OCI-LY1 (cell line): ENCODE data around the gene SCTR.

ENCODE experiments used
- H2AFZ ChIP-seq: fragments of 200-600 bp; sonication (generic), shearing (Covaris generic); 2 replicates; pipeline ENCODE4 v1.6.0; 2014; ENCODE audit warnings: antibody characterized with exemption, mild to moderate bottlenecking, low read length
- H3F3A ChIP-seq: fragments of 200-600 bp; sonication (generic), shearing (Covaris generic); 2 replicates; pipeline ENCODE4 v1.6.0; 2014; ENCODE audit warnings: mild to moderate bottlenecking, antibody characterized with exemption, low read length, moderate library complexity; ENCODE audit not compliant: insufficient read depth
- H3K27ac ChIP-seq: fragments of 200-600 bp; sonication (generic); 2 replicates; pipeline ENCODE4 v1.5.1; 2014; ENCODE audit warnings: low read length, mixed run types, mild to moderate bottlenecking, low read depth; ENCODE audit not compliant: poor library complexity, severe bottlenecking
- H3K27me3 ChIP-seq: fragments of 200-600 bp; sonication (generic); 2 replicates; pipeline ENCODE4 v1.6.0; 2014; ENCODE audit warnings: antibody characterized with exemption, mild to moderate bottlenecking, low read length, moderate library complexity; ENCODE audit not compliant: insufficient read depth
- H3K36me3 ChIP-seq: fragments of 200-600 bp; sonication (generic); 2 replicates; pipeline ENCODE4 v1.6.1; 2014; ENCODE audit warnings: mild to moderate bottlenecking, antibody characterized with exemption, low read length, moderate library complexity, mixed read lengths; ENCODE audit not compliant: insufficient read depth
- H3K4me1 ChIP-seq: fragments of 200-600 bp; sonication (generic); 2 replicates; pipeline ENCODE4 v1.5.1; 2014; ENCODE audit warnings: mild to moderate bottlenecking, low read length, moderate library complexity; ENCODE audit not compliant: insufficient read depth, severe bottlenecking
- H3K4me2 ChIP-seq: fragments of 200-600 bp; sonication (generic), shearing (Covaris generic); 2 replicates; pipeline ENCODE4 v1.6.1; 2014; ENCODE audit warnings: low read length
- H3K4me3 ChIP-seq: fragments of 200-600 bp; sonication (generic); 2 replicates; pipeline ENCODE4 v1.5.1; 2014; ENCODE audit warnings: low read length, low read depth, mild to moderate bottlenecking, mixed read lengths; ENCODE audit not compliant: poor library complexity, severe bottlenecking
- H3K79me2 ChIP-seq: fragments of 200-600 bp; shearing (Covaris generic); 2 replicates; pipeline ENCODE4 v1.6.1; 2016; ENCODE audit warnings: mixed run types, low read length, mixed read lengths; ENCODE audit not compliant: insufficient read depth
- H3K9ac ChIP-seq: fragments of 200-600 bp; sonication (generic), shearing (Covaris generic); 2 replicates; pipeline ENCODE4 v1.6.1; 2014; ENCODE audit warnings: mild to moderate bottlenecking, low read length, mixed read lengths
- H3K9me2 ChIP-seq: fragments of 200-600 bp; sonication (generic), shearing (Covaris generic); 2 replicates; pipeline ENCODE4 v1.6.1; 2014; ENCODE audit warnings: low read depth, mild to moderate bottlenecking, low read length, mixed read lengths
- H3K9me3 ChIP-seq: fragments of 200-600 bp; shearing (Covaris generic); 2 replicates; pipeline ENCODE4 v1.6.1; 2014; ENCODE audit warnings: low read length, mixed read lengths
- H4K20me1 ChIP-seq: fragments of 200-600 bp; sonication (generic), shearing (Covaris generic); 2 replicates; pipeline ENCODE4 v1.6.0; 2016; ENCODE audit warnings: mild to moderate bottlenecking, low read length; ENCODE audit not compliant: insufficient read depth
- EZH2 ChIP-seq: fragments of 200-600 bp; sonication (generic), shearing (Covaris generic); IDR thresholded peaks from 2 replicates; pipeline ENCODE4 v1.8.0; 2017; ENCODE audit warnings: borderline replicate concordance, mixed run types, mild to moderate bottlenecking, antibody characterized with exemption, low read length, moderate library complexity, mixed read lengths
- TF ChIP-seq, protein P1 (sequence below): fragments of 200-600 bp; sonication (generic), shearing (Covaris generic); IDR thresholded peaks from 2 replicates; pipeline ENCODE4 v1.5.1; 2017; ENCODE audit warnings: mild to moderate bottlenecking, antibody characterized with exemption, low read length, moderate library complexity, mixed read lengths

The SCTR gene

DNA sequence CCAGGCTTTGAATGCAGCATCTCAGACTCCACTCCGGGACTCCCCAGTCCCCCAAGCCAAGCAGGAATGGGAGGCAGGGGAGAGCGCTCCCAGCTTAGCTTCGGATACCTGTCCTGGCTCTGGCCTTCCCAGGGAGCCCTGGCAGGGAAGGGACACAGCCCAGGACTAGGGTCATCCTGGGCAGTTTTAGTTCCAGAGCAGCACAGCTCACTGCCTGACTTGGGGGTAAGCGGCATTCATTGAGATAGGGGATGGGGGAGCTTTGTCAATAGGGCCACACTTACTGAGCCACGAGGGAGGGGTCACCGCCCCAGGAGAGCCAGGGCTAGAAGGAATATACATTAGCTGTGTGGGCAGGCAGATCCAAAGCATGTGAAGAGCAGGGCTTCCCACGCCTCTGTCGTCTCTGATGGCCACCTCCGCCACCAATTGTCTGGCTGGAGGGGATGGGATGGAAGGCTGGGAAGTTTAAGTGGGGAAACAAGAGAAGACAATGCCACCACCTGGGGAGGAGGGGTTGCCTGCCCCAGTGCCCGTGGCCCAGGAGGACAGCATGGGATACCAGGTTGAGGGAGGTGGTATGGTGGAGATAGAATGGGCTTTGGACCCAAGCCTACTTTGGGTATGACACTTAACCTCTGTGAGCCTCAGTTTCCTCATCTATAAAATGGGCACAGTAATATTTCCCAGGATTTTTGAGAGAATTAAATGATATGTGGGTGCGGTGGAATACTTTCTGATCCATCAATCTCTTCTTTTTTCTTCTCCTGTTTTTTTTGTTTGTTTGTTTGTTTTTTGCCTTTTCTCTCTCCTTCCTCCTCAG is 40.2 kb downstream of the SCTR start:
- Histone ChIP-seq H3K9me3 (no peaks in the 10 kb centered on the region), H3K9me2 (no peaks in the 10 kb centered on the region), H3K4me1 (no peaks in the 10 kb centered on the region), H3K27ac (no peak overlapping the region), H3F3A (no peaks in the 10 kb centered on the region), H3K9ac (no peak overlapping the region), H4K20me1 (no peaks in the 10 kb centered on the region), H3K36me3 (no peaks in the 10 kb centered on the region), H3K79me2 (no peaks in the 10 kb centered on the region), H2AFZ (no peak overlapping the region), H3K4me3 (no peak overlapping the region), H3K4me2 (no peak overlapping the region), H3K27me3 (0 out of 2 replicates have a peak, but pooled peaks cover 9% of the 10 kb centered on the region)
- TF ChIP-seq, protein P1, sequence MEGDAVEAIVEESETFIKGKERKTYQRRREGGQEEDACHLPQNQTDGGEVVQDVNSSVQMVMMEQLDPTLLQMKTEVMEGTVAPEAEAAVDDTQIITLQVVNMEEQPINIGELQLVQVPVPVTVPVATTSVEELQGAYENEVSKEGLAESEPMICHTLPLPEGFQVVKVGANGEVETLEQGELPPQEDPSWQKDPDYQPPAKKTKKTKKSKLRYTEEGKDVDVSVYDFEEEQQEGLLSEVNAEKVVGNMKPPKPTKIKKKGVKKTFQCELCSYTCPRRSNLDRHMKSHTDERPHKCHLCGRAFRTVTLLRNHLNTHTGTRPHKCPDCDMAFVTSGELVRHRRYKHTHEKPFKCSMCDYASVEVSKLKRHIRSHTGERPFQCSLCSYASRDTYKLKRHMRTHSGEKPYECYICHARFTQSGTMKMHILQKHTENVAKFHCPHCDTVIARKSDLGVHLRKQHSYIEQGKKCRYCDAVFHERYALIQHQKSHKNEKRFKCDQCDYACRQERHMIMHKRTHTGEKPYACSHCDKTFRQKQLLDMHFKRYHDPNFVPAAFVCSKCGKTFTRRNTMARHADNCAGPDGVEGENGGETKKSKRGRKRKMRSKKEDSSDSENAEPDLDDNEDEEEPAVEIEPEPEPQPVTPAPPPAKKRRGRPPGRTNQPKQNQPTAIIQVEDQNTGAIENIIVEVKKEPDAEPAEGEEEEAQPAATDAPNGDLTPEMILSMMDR, result no peak
- no peak for TF ChIP-seq EZH2

DNA sequence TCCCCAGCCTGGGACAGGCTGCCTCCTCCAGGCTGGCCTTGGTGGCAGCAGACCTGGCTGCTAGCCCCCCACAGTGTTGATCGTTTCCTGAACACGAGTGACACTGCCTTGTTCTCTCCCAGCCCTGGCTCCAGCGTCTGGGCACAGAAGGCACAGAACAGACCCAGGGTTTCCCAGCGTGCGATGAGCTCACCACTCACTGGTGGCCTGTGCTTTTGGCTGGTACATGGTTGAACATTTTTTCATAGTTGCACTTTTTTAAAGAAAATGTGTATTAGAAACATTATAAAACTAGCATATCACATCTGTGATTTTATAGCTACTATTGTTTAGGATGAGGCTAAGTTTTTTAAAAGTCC is 40.9 kb downstream of the SCTR start:
- TF ChIP-seq, protein P1, result no peak
- no peak for TF ChIP-seq EZH2
- no peaks in the 10 kb centered on the region for H3F3A ChIP-seq
- no peaks in the 10 kb centered on the region for H3K4me1 ChIP-seq
- no peaks in the 10 kb centered on the region for H3K36me3 ChIP-seq
- H3K9me2 ChIP-seq, result no peaks in the 10 kb centered on the region
- no peak overlapping the region for H2AFZ ChIP-seq
- H4K20me1 ChIP-seq, result no peaks in the 10 kb centered on the region
- no peak overlapping the region for H3K4me3 ChIP-seq
- H3K4me2 ChIP-seq, result no peak overlapping the region
- H3K79me2 ChIP-seq, result no peaks in the 10 kb centered on the region
- no peak overlapping the region for H3K9ac ChIP-seq
- no peaks in the 10 kb centered on the region for H3K9me3 ChIP-seq
- no peak overlapping the region for H3K27ac ChIP-seq
- 0 out of 2 replicates have a peak, but pooled peaks cover 9% of the 10 kb centered on the region for H3K27me3 ChIP-seq

DNA sequence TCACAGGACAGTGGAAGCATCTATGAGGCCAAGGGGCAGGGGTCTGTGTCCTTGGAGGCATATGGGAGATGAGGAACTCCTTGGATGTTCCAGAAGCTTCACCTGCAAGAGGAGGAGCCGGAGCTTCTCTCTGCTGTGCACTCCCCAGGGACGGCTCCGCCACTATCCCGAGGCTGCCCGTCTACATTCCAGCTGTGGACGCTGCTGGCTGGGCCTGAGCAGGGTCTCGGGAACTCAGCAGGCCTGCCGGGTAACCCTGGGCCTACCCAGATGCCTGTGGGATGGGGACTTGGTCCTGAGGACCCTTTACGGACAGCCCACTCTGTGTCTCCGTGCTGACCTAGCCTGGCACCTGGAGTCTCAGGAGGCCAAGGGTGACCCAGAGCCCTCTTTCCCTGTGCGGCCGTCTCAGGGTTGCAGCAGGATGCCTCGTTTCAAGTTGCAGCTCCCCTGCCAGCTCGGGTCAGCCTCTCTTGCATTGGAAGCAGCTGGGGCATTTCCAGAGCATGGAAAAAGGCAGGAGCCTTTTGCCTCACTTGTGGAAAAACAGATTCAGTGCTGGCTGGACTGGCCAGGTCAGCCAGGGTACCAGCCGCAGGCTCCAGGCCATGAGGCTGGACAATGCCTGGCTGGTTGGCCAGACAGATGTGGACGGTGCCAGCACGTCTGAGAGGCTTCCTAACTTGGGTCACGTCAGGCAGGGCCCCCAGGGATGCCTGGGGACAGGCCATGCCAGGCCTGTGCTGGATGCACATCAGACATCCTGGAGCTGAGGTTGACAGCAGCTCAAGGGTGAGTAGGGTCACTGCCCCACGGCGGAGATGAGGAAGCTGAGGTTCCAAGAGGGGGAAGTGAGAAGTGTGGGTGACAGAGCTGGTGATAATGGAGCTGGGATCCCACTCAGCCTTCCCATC is 41.5 kb downstream of the SCTR start:
- TF ChIP-seq, protein P1, result no peak
- TF ChIP-seq EZH2, result no peak
- H3K4me2 ChIP-seq, result no peak overlapping the region
- no peaks in the 10 kb centered on the region for H3K4me1 ChIP-seq

More for the DNA sequence above, 41.5 kb downstream of the SCTR start:
- Histone ChIP-seq H3K27ac (no peak overlapping the region), H4K20me1 (no peaks in the 10 kb centered on the region), H3F3A (no peaks in the 10 kb centered on the region), H3K27me3 (0 out of 2 replicates have a peak, but pooled peaks cover 9% of the 10 kb centered on the region), H2AFZ (no peak overlapping the region), H3K9me2 (no peaks in the 10 kb centered on the region), H3K79me2 (no peaks in the 10 kb centered on the region), H3K4me3 (no peak overlapping the region), H3K36me3 (no peaks in the 10 kb centered on the region), H3K9ac (no peak overlapping the region), H3K9me3 (no peaks in the 10 kb centered on the region)
